Measurements from ENCODE around the gene TRPM5. TPM values are rescaled to one million over a fixed set of nuclear protein-coding genes. Genes with fewer than 3 reads are reported as not detected.

TRPM5 gene
- polyA plus RNA-seq, 1 donor (not counting 4 experiments of a cell fraction or from before 2014, with no cell fraction given), result not detected

GRCh38 chr11:2451916-2452315 is 7.6 kb upstream of the TRPM5 start:
- no peak overlapping the region for H3K4me3 ChIP-seq (ENCODE audit: control insufficient read depth in 2 of 3, extremely low read depth in 1 of 3, insufficient read depth in 2 of 3, low read depth in 1 of 3, low read length in 3 of 3)
- no peaks in the 10 kb centered on the region for H3K36me3 ChIP-seq (ENCODE audit: control insufficient read depth in 2 of 2, extremely low read depth in 1 of 2, insufficient read depth in 2 of 2, low read length in 2 of 2)
- TF ChIP-seq, protein P1, sequence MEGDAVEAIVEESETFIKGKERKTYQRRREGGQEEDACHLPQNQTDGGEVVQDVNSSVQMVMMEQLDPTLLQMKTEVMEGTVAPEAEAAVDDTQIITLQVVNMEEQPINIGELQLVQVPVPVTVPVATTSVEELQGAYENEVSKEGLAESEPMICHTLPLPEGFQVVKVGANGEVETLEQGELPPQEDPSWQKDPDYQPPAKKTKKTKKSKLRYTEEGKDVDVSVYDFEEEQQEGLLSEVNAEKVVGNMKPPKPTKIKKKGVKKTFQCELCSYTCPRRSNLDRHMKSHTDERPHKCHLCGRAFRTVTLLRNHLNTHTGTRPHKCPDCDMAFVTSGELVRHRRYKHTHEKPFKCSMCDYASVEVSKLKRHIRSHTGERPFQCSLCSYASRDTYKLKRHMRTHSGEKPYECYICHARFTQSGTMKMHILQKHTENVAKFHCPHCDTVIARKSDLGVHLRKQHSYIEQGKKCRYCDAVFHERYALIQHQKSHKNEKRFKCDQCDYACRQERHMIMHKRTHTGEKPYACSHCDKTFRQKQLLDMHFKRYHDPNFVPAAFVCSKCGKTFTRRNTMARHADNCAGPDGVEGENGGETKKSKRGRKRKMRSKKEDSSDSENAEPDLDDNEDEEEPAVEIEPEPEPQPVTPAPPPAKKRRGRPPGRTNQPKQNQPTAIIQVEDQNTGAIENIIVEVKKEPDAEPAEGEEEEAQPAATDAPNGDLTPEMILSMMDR (optimal IDR thresholded peaks at IDR 0.05 in 1 of 3, IDR thresholded peaks at IDR 0.05 in 1 of 3, conservative IDR thresholded peaks at IDR 0.05 in 1 of 3; ENCODE audit: extremely low read depth in 1 of 3, insufficient read depth in 2 of 3, low read length in 3 of 3), result no peak
- TF ChIP-seq EZH2 (IDR thresholded peaks at IDR 0.05; ENCODE audit: low read length), result no peak
- H3K79me2 ChIP-seq (ENCODE audit: control insufficient read depth, insufficient read depth, low read length), result no peaks in the 10 kb centered on the region
- no peaks in the 10 kb centered on the region for H3K4me1 ChIP-seq (ENCODE audit: control insufficient read depth, extremely low read depth, insufficient read depth, low read length)
- no peaks in the 10 kb centered on the region for H3K9me3 ChIP-seq (ENCODE audit: control insufficient read depth, low read depth, low read length)
- DNase-seq (ENCODE audit: low read depth, low spot score) (no peak), FAIRE-seq (no peak)
- no peak overlapping the region for H3K27ac ChIP-seq (ENCODE audit: control insufficient read depth, insufficient read depth, low read length)
- no peaks in the 10 kb centered on the region for H3K9me1 ChIP-seq (ENCODE audit: control insufficient read depth, extremely low read depth, insufficient read depth, low read length)
- no peaks in the 10 kb centered on the region for H4K20me1 ChIP-seq (ENCODE audit: control insufficient read depth, extremely low read depth, insufficient read depth, low read length)
- no peak overlapping the region for H3K9ac ChIP-seq (ENCODE audit: control insufficient read depth, extremely low read depth, insufficient read depth, low read length)
- no peak overlapping the region for H3K4me2 ChIP-seq (ENCODE audit: control insufficient read depth, extremely low read depth, insufficient read depth, low read depth, low read length)
- peaks cover 22% of the 10 kb centered on the region for H3K27me3 ChIP-seq (ENCODE audit: control insufficient read depth, extremely low read depth, insufficient read depth, low read length)
- dilution Hi-C loops (cut with MboI; ENCODE audit: extremely low pct_ligation_motif_present, low sequenced_read_pairs), result no loop called here
- H2AFZ ChIP-seq (ENCODE audit: control insufficient read depth, low read length), result no peak overlapping the region

GRCh38 chr11:2451336-2451735 is 7.0 kb upstream of the TRPM5 start:
- H3K9me1 ChIP-seq (ENCODE audit: control insufficient read depth, extremely low read depth, insufficient read depth, low read length), result no peaks in the 10 kb centered on the region
- H2AFZ ChIP-seq (ENCODE audit: control insufficient read depth, low read length), result no peak overlapping the region
- H3K4me3 ChIP-seq (ENCODE audit: control insufficient read depth in 2 of 3, extremely low read depth in 1 of 3, insufficient read depth in 2 of 3, low read depth in 1 of 3, low read length in 3 of 3), result no peak overlapping the region
- no peak overlapping the region for H3K27ac ChIP-seq (ENCODE audit: control insufficient read depth, insufficient read depth, low read length)
- no peaks in the 10 kb centered on the region for H3K36me3 ChIP-seq (ENCODE audit: control insufficient read depth in 2 of 2, extremely low read depth in 1 of 2, insufficient read depth in 2 of 2, low read length in 2 of 2)
- no peaks in the 10 kb centered on the region for H3K9me3 ChIP-seq (ENCODE audit: control insufficient read depth, low read depth, low read length)
- no peak overlapping the region for H3K4me2 ChIP-seq (ENCODE audit: control insufficient read depth, extremely low read depth, insufficient read depth, low read depth, low read length)
- TF ChIP-seq EZH2 (IDR thresholded peaks at IDR 0.05; ENCODE audit: low read length), result no peak
- TF ChIP-seq, protein P1 (optimal IDR thresholded peaks at IDR 0.05 in 1 of 3, IDR thresholded peaks at IDR 0.05 in 1 of 3, conservative IDR thresholded peaks at IDR 0.05 in 1 of 3; ENCODE audit: extremely low read depth in 1 of 3, insufficient read depth in 2 of 3, low read length in 3 of 3), result no peak
- no peak overlapping the region for H3K9ac ChIP-seq (ENCODE audit: control insufficient read depth, extremely low read depth, insufficient read depth, low read length)
- no peak for DNase-seq (ENCODE audit: low read depth, low spot score)
- no peaks in the 10 kb centered on the region for H4K20me1 ChIP-seq (ENCODE audit: control insufficient read depth, extremely low read depth, insufficient read depth, low read length)
- FAIRE-seq, result no peak
- H3K4me1 ChIP-seq (ENCODE audit: control insufficient read depth, extremely low read depth, insufficient read depth, low read length), result no peaks in the 10 kb centered on the region
- no peaks in the 10 kb centered on the region for H3K79me2 ChIP-seq (ENCODE audit: control insufficient read depth, insufficient read depth, low read length)
- H3K27me3 ChIP-seq (ENCODE audit: control insufficient read depth, extremely low read depth, insufficient read depth, low read length), result peaks cover 28% of the 10 kb centered on the region
- dilution Hi-C loops (cut with MboI; ENCODE audit: extremely low pct_ligation_motif_present, low sequenced_read_pairs), result no loop called here
